Body of pancreas (tissue), 4 donors: ENCODE data around the gene CACNA2D3. TPM values are rescaled to one million over a fixed set of nuclear protein-coding genes. Genes with fewer than 3 reads are reported as not detected.

Experiments used
- ATAC-seq: fragments of 150-250 bp; one replicate; pipeline ENCODE4 v1.9.1; 2016
- DNase-seq, 4 donors: peaks; one replicate each; pipeline ENCODE4 v3.0.0-alpha.2; 2019
- H3K27ac ChIP-seq, 4 donors: fragments of 200-600 bp; sonication (generic); 1 replicate in 3 of 4; 2 replicates in 1 of 4; pipeline versions ENCODE4 v1.5.1 to v1.6.1; 2016 to 2019; ENCODE audit warnings: mild to moderate bottlenecking in 1 of 4, mixed read lengths in 1 of 4, moderate library complexity in 1 of 4
- H3K27me3 ChIP-seq, 2 donors: fragments of 200-600 bp; sonication (generic); one replicate each; pipeline ENCODE4 v1.6.0; 2016; ENCODE audit warnings: mild to moderate bottlenecking in 1 of 2
- H3K36me3 ChIP-seq, 2 donors: fragments of 200-600 bp; sonication (generic); replicated peaks in 1 of 2; 2 replicates each; pipeline ENCODE4 v1.5.1; 2016; ENCODE audit warnings: low read depth in 2 of 2; ENCODE audit not compliant: insufficient read depth in 1 of 2
- H3K4me1 ChIP-seq: fragments of 200-600 bp; sonication (generic); one replicate; pipeline ENCODE4 v1.6.0; 2016
- H3K4me3 ChIP-seq, 2 donors: fragments of 200-600 bp; sonication (generic); 1 replicate in 1 of 2; 2 replicates in 1 of 2; pipeline ENCODE4 v1.5.1; 2016 to 2019
- H3K9me3 ChIP-seq, 3 donors: fragments of 200-600 bp; sonication (generic); 1 replicate in 2 of 3; 2 replicates in 1 of 3; pipeline ENCODE4 v1.5.1; 2016
- CTCF ChIP-seq, 7 experiments: fragments of 450-650 bp in 4 of 7; fragments of 200-600 bp in 3 of 7; sonication (generic) in 3 of 7; IDR thresholded peaks; one replicate each; pipeline ENCODE4 v1.5.1; 2016 to 2019; ENCODE audit warnings: antibody characterized with exemption in 7 of 7
- POLR2A ChIP-seq, 3 donors: fragments of 450-650 bp; IDR thresholded peaks; one replicate each; pipeline ENCODE4 v1.6.1; 2016; ENCODE audit warnings: antibody characterized with exemption in 3 of 3, mild to moderate bottlenecking in 2 of 3
- WGBS, 2 donors: methylation state at CpG; one replicate each; pipeline ENCODE4 v1.1.5; 2017; 5-methylcytosine and 5-hydroxymethylcytosine counted together
- intact Hi-C: fragments of 100-400 bp; cut with DNase I; formaldehyde crosslinking; loops from one replicate; pipeline ENCODE4 v1.15.1; 2023
- total RNA-seq, 2 donors: library from RNA; depleted of rRNA; stranded (reverse); fragments of >200 nt; gene quantifications; one replicate each; pipeline ENCODE4 v1.1.0, GENCODE V29; 2016

The CACNA2D3 gene
- total RNA-seq, 2 donors from 2014 or later, result not detected

DNA sequence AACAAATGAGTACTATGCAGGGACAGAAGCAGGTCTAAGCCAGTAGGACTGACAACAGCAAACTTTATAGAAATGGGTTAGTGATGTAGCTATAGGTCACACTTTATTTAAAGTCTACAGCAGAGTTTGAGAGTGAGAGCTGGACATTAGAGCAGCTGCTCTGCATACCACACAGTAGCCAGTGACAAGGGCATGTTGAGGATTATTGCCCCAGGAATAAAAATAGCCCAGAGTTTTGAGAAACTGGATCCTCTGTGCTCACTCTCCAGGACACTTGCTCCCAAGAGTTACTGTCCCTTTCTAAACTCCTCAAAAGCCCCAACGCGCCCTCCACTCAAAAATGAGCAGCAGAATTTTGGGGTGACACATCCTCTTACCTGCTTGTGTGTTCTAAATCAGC lies 784.4 kb downstream of the CACNA2D3 start:
- H3K27ac ChIP-seq, result no peak overlapping the region
- H3K27me3 ChIP-seq, result no peaks in the 10 kb centered on the region
- H3K4me3 ChIP-seq, result no peak overlapping the region
- no peaks in the 10 kb centered on the region for H3K9me3 ChIP-seq
- 85 to 87% methylated on average over 2 of the region's 2 CpGs for WGBS, 2 donors
- DNase-seq, result no peak
- H3K4me1 ChIP-seq, result no peaks in the 10 kb centered on the region
- no peaks in the 10 kb centered on the region for H3K36me3 ChIP-seq
- intact Hi-C loops, result no loop called here
- TF ChIP-seq POLR2A (IDR thresholded peaks at IDR 0.05) (no peak), CTCF (IDR thresholded peaks at IDR 0.05) (no peak)
- ATAC-seq, result no peak

GRCh38 chr3:54909191-54909590 lies 786.8 kb downstream of the CACNA2D3 start:
- intact Hi-C loops, result no loop called here
- 84 to 85% methylated on average over 2 of the region's 2 CpGs for WGBS, 2 donors

GRCh38 chr3:54914180-54914579 lies 791.8 kb downstream of the CACNA2D3 start:
- no peaks in the 10 kb centered on the region for H3K9me3 ChIP-seq
- H3K4me3 ChIP-seq, result no peak overlapping the region
- WGBS, 2 donors, result 44% methylated on average over 2 of the region's 2 CpGs
- H3K27me3 ChIP-seq, result no peaks in the 10 kb centered on the region
- no peak overlapping the region for H3K27ac ChIP-seq
- intact Hi-C loops, result no loop called here
- no peaks in the 10 kb centered on the region for H3K4me1 ChIP-seq
- ATAC-seq (no peak), DNase-seq (no peak)
- H3K36me3 ChIP-seq, result no peaks in the 10 kb centered on the region
- TF ChIP-seq POLR2A (IDR thresholded peaks at IDR 0.05) (no peak), CTCF (IDR thresholded peaks at IDR 0.05) (no peak)

More at GRCh38 chr3:54909191-54909590, 786.8 kb downstream of the CACNA2D3 start:
- TF ChIP-seq CTCF (IDR thresholded peaks at IDR 0.05) (no peak), POLR2A (IDR thresholded peaks at IDR 0.05) (no peak)
- Histone ChIP-seq H3K4me3 (no peak overlapping the region), H3K36me3 (no peaks in the 10 kb centered on the region), H3K9me3 (no peaks in the 10 kb centered on the region), H3K4me1 (no peaks in the 10 kb centered on the region), H3K27ac (no peak overlapping the region), H3K27me3 (no peaks in the 10 kb centered on the region)
- no peak for DNase-seq
- ATAC-seq, result no peak

DNA sequence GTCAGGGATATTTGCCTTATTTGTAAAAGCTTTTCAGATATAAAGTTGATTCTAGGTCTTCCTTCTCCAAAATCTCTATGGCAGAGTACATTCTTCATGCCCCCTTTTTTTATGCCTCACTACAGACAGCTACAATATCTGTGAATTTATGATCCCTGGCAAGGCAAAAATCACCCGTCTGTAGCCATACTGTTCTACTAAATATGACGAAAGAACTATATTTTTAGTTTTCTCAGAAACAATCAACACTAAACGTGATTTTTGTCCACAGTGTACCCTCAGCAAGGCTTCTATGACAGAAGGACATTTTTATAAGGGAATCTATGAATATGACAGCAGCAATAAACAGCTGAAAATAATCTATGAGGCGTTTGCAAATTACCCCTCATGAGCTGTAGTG lies 792.8 kb downstream of the CACNA2D3 start:
- no peaks in the 10 kb centered on the region for H3K36me3 ChIP-seq
- no peak for DNase-seq
- no peaks in the 10 kb centered on the region for H3K9me3 ChIP-seq
- 48 to 55% methylated on average over 4 of the region's 4 CpGs for WGBS, 2 donors
- ATAC-seq, result no peak
- no peak overlapping the region for H3K4me3 ChIP-seq
- no peaks in the 10 kb centered on the region for H3K4me1 ChIP-seq
- intact Hi-C loops, result no loop called here
- TF ChIP-seq CTCF (IDR thresholded peaks at IDR 0.05), result no peak
- no peak for TF ChIP-seq POLR2A (IDR thresholded peaks at IDR 0.05)
- no peaks in the 10 kb centered on the region for H3K27me3 ChIP-seq
- no peak overlapping the region for H3K27ac ChIP-seq

GRCh38 chr3:54915976-54916375 lies 793.6 kb downstream of the CACNA2D3 start:
- Histone ChIP-seq H3K4me1 (no peaks in the 10 kb centered on the region), H3K9me3 (no peaks in the 10 kb centered on the region), H3K36me3 (no peaks in the 10 kb centered on the region), H3K27me3 (no peaks in the 10 kb centered on the region), H3K27ac (no peak overlapping the region), H3K4me3 (no peak overlapping the region)
- intact Hi-C loops, result no loop called here
- no peak for TF ChIP-seq POLR2A (IDR thresholded peaks at IDR 0.05)
- no peak for TF ChIP-seq CTCF (IDR thresholded peaks at IDR 0.05)
- ATAC-seq (no peak), DNase-seq (no peak)
- WGBS, 2 donors, result 72 to 86% methylated on average over 8 of the region's 8 CpGs
